AG04449 (cell line): Measurements from ENCODE around the gene SDF2.
A peak's percentile ranks its signal among the peaks of the same experiment; 100 is the strongest.

Experiments
- CTCF ChIA-PET: fragments of 350-600 bp; formaldehyde crosslinking; extraction: SDS; loops from one replicate; lab custom pipeline; 2021; ENCODE audit warnings: antibody characterized with exemption; lab: Yijun Ruan, JAX
- POLR2A ChIA-PET: fragments of 400-600, 350-600 bp; formaldehyde crosslinking; extraction: SDS; loops from one replicate; lab custom pipeline; 2020; ENCODE audit warnings: antibody characterized with exemption, inconsistent platforms; lab: Yijun Ruan, JAX
- DNase-seq: peaks from one replicate; pipeline ENCODE4 v3.0.0-alpha.2; 2010; ENCODE audit warnings: low read depth, low spot score
- H3K4me3 ChIP-seq: 2 replicates; pipeline ENCODE4 v1.5.1; 2011; ENCODE audit warnings: low read depth, mild to moderate bottlenecking, control low read depth, low read length
- TF ChIP-seq, protein P1 (sequence below): IDR thresholded peaks from one replicate; pipeline ENCODE4 v1.5.1; 2011; ENCODE audit warnings: mild to moderate bottlenecking, moderate library complexity, low read length, control low read depth, inconsistent platforms; ENCODE audit not compliant: insufficient read depth; ENCODE audit errors: missing control alignments

Gene SDF2

DNA sequence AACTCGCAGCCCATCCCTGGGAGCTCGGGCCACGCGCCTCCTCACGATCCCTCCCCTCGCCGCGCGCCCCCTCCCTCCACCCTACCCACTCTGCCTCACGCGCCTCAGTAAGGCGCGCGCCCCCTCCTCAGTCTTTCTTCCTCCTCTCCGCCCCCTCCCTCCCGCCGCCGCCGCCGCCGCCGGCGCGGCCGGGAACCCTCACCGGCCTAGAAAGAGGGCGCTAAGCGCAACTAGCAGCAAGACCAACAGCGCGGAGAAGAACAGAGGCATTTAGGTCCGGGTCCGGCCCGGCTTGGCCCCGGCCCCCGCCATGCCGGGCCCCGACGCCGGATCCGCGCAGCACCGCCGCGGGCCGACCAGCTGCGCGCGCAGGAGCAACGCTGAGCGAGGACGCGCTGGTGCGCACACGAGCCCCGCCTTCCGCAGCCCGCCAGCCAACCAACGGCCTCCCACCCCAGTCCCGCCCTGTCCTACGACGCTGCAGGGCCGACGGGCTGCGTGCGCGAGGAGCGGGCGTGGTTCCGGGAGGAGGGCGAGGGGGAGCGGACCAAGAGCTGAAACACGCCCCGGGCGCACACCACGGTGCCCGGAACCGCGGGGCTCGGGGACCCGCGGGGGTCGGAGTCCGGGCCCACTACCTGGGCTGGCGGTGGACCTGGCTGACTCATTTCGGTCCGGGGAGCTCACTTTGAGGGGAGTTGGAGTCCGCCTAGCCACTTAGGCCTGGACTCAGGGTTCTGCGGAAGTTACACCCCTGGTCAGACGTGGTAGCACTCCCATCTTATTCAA is 16.7 kb downstream of the SDF2 start, which contains the start of gene BLTP2:
Gene BLTP2 (minus strand): TSS at position 372 of the 789 bp plus-strand sequence. CDS start 102 bp downstream, at position 270.
- TF ChIP-seq, protein P1, sequence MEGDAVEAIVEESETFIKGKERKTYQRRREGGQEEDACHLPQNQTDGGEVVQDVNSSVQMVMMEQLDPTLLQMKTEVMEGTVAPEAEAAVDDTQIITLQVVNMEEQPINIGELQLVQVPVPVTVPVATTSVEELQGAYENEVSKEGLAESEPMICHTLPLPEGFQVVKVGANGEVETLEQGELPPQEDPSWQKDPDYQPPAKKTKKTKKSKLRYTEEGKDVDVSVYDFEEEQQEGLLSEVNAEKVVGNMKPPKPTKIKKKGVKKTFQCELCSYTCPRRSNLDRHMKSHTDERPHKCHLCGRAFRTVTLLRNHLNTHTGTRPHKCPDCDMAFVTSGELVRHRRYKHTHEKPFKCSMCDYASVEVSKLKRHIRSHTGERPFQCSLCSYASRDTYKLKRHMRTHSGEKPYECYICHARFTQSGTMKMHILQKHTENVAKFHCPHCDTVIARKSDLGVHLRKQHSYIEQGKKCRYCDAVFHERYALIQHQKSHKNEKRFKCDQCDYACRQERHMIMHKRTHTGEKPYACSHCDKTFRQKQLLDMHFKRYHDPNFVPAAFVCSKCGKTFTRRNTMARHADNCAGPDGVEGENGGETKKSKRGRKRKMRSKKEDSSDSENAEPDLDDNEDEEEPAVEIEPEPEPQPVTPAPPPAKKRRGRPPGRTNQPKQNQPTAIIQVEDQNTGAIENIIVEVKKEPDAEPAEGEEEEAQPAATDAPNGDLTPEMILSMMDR: no peak
- peak; percentile 50 for DNase-seq
- POLR2A ChIA-PET: interaction anchor here (1.0 to 1.3 kb wide), 3 partner anchors 11 to 24 kb away, joined by 4 to 5 read pairs (median 5); no protein-coding TSS in a partner anchor
- H3K4me3 ChIP-seq: peak within 1 kb of the TSS; percentile 93
- CTCF ChIA-PET: interaction anchor here (1.0 to 7.1 kb wide), 13 partner anchors 9 to 119 kb away, joined by 3 to 85 read pairs (median 6); partner anchors contain the start of genes ALDOC, RSKR, SDF2 and SUPT6H

DNA sequence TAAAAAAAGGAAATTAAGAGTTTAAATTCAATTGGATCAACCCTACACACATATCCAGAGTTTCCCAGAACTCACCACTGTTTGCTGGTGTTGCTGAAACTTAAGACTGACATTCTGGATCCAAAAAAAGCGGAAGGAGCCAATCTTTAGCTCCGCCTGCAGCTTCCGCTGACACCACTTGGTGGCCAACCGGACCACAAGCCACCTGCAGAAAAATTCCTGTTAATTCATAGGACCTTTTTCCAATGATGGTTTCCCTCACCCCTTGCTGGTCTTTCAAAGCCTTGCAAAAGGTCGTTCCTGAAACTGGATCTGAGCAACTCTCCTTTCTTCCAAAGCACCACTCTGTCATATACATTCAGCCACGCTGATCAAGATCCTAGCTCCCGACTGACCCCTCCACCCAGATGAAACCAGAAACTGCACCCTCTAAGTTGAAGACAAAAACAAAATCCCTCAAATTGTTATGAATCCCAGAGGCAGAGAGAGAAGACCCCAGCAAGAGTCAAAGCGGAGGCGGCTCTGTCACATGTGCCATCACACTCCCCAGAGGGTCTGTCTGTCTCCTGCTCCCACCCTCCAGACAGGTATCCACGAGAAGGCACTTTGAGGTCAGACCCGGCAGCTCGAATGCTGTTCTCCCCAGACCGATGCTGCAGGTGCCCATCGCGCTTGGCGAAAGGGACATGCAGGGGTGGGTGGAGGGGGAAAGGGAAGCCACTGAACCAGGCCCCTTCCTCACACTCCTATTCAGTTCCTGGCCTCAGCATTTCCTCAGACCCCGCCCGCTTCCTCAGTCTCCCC is 17.5 kb downstream of the SDF2 start:
- DNase-seq: no peak
- H3K4me3 ChIP-seq: peak overlapping the region; percentile 93
- ChIA-PET CTCF (interaction anchor here (0.7 to 7.1 kb wide), 14 partner anchors 10 to 105 kb away, joined by 3 to 85 read pairs (median 8); partner anchors contain the start of genes ALDOC, RSKR, SDF2 and SUPT6H), POLR2A (interaction anchor here (1.0 to 1.3 kb wide), 5 partner anchors 10 to 24 kb away, joined by 3 to 5 read pairs (median 4); partner anchors contain the start of genes SDF2 and SUPT6H)
- TF ChIP-seq, protein P1: peak; percentile 28

DNA sequence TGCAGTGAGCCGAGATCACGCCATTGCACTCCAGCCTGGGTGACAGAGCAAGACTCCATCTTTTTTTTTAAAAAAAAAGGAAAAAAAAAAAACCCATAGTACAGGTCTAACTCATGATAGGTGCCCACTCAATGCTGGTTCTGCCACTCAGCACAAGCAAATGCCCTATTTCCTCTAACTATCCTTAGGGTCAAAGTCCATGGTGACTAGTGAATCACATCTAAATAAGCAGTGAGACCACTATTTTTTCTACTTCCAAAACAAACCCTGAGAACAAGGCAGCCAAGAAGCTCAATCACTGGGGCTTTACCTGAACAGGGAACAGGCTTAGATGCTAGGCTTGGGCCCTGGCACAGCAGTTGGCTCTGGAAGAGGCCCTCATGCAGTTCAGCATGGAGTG is 20.1 kb downstream of the SDF2 start:
- TF ChIP-seq, protein P1: no peak
- DNase-seq: no peak
- POLR2A ChIA-PET: no interaction called here
- CTCF ChIA-PET: interaction anchor here (0.8 to 7.1 kb wide), 5 partner anchors 9 to 29 kb away, joined by 3 to 85 read pairs (median 30); partner anchors contain the start of gene RSKR
- H3K4me3 ChIP-seq: no peak overlapping the region

DNA sequence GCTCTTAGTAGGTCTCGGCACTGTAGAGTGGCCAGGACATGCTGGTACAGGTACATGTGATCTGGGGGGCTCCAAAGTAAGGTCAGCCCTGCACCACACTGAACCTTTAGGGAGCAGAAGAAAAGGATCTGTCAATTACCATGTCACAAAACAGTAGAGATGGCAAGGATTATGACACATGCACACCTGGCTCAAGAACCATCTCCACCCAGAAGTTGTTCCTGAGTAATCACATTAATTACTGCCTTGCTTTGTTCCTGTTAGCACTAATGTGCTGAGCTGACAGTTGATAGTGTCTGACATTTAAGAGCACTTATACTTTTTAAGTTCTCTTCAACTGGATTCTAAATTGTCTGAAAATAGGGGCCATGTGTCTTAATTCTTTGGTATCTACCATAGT is 26.2 kb downstream of the SDF2 start:
- DNase-seq: no peak
- POLR2A ChIA-PET: no interaction called here
- TF ChIP-seq, protein P1: no peak
- CTCF ChIA-PET: interaction anchor here (11.1 kb wide), 1 partner anchor 9 kb away, joined by 85 read pairs; the partner anchor contains the start of gene BLTP2
- no peak overlapping the region for H3K4me3 ChIP-seq

DNA sequence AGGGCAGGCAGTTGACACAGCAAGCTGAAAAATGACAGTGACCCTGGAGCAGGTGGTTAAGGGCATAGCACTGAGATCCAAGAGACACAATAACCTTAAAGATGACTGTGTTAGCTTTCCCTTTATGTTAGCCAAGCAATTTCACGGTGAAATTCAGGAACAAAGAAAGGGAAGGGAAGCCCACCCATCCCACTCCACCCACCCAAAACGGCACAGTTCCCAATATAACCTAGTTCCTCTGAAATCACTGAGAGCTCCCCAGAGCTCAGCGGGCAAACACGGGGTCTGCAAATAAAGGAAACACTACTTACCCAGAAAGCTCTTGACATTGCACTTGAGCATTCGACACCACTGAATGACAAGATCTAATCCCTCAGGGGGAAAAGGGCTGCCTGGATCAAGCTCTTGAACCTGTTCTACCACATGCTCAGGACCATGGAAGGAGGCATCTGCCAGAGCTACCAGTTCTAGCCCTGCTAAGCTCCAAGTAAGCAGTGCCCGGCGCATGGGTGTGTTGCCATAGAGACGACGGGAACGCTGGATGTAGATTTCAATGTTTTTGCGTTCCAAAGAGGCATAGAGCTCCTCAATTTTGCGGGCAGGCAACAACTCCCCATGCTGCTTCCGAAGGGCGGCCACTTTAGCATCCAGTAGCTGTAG is 27.4 kb downstream of the SDF2 start:
- ChIA-PET POLR2A (interaction anchor here (1.1 to 1.3 kb wide), 2 partner anchors 10 to 11 kb away, joined by 3 to 5 read pairs; partner anchors contain the start of gene BLTP2), CTCF (interaction anchor here (2.1 to 11.1 kb wide), 2 partner anchors 10 to 22 kb away, joined by 13 to 85 read pairs; partner anchors contain the start of gene BLTP2)
- H3K4me3 ChIP-seq: no peak overlapping the region
- TF ChIP-seq, protein P1: no peak
- no peak for DNase-seq
